ENCODE measurements around the gene ANO1. TPM values are rescaled to one million over a fixed set of nuclear protein-coding genes. Genes with fewer than 3 reads are reported as not detected.

ANO1 gene
- total RNA-seq, 1 experiment from 2014 or later: 10.9 TPM

- Histone ChIP-seq H3K9me3 (ENCODE audit: control insufficient read depth, low read depth, low read length) (no peaks in the 10 kb centered on the region), H4K5ac (ENCODE audit: insufficient read length, low read depth, low read length) (no peak overlapping the region), H4K91ac (ENCODE audit: insufficient read length, low read depth, low read length) (no peak overlapping the region), H3K23ac (ENCODE audit: insufficient read length, low read depth, low read length) (no peak overlapping the region), H2AK5ac (ENCODE audit: insufficient read length, low read length) (no peak overlapping the region), H2BK5ac (ENCODE audit: insufficient read length, low read length) (no peak overlapping the region), H3K4me1 (ENCODE audit: insufficient read depth, low read length) (no peaks in the 10 kb centered on the region), H3K56ac (ENCODE audit: insufficient read length, low read depth, low read length) (no peak overlapping the region), H3K9ac (ENCODE audit: extremely low read depth, insufficient read length, low read length) (no peak overlapping the region), H3K4ac (ENCODE audit: low read depth, low read length) (no peak overlapping the region), H3K79me1 (ENCODE audit: insufficient read depth, low read depth, low read length, poor library complexity, severe bottlenecking) (no peaks in the 10 kb centered on the region), H3K4me2 (ENCODE audit: insufficient read depth, insufficient read length, low read length) (no peak overlapping the region), H2BK20ac (ENCODE audit: low read depth, low read length, poor library complexity, severe bottlenecking) (no peak overlapping the region), H2BK15ac (ENCODE audit: low read depth, low read length) (no peak overlapping the region), H3T11ph (ENCODE audit: low read length) (no peak overlapping the region), H3K14ac (ENCODE audit: insufficient read depth, low read length) (no peak overlapping the region), H3K27ac (ENCODE audit: insufficient read length, low read depth, low read length) (no peak overlapping the region), H2AFZ (ENCODE audit: low read length) (no peak overlapping the region), H2BK120ac (ENCODE audit: low read depth, low read length, poor library complexity, severe bottlenecking) (no peak overlapping the region), H2BK12ac (ENCODE audit: insufficient read length, low read depth, low read length) (no peak overlapping the region), H4K8ac (replicated peaks; ENCODE audit: insufficient read length, low read depth, low read length) (no peak overlapping the region), H3K18ac (ENCODE audit: insufficient read length, low read depth, low read length) (no peak overlapping the region), H3K79me2 (ENCODE audit: insufficient read depth, low read length) (no peaks in the 10 kb centered on the region), H3K23me2 (ENCODE audit: insufficient read length, low read depth, low read length, poor library complexity, severe bottlenecking) (no peaks in the 10 kb centered on the region), H4K20me1 (ENCODE audit: control insufficient read depth, insufficient read depth, insufficient read length) (no peaks in the 10 kb centered on the region), H3K27me3 (ENCODE audit: insufficient read depth, low read length) (no peaks in the 10 kb centered on the region)
- H3K4me1 Mint-ChIP-seq: peaks cover 10 to 11% of the 10 kb centered on the region in 2 experiments
- no CpG with 5 or more reads among the region's 22 CpGs for WGBS (ENCODE audit: extremely low coverage, insufficient read length, low lambda C conversion rate)
- no peak for DNase-seq
- H3K9me3 Mint-ChIP-seq: peaks cover 0 to 2% of the 10 kb centered on the region in 2 experiments; a peak in 1 of 5 replicates
- TF ChIP-seq CTCF (conservative IDR thresholded peaks at IDR 0.05): no peak
- H3K4me3 Mint-ChIP-seq: no peak overlapping the region
- H3K27ac Mint-ChIP-seq: no peak overlapping the region
- H3K36me3 Mint-ChIP-seq (ENCODE audit: insufficient read depth in 1 of 3, low read depth in 3 of 3): no peaks in the 10 kb centered on the region
- H3K27me3 Mint-ChIP-seq (ENCODE audit: low read depth): peaks cover 6% of the 10 kb centered on the region
Observed at GRCh38 chr11:70230840-70231710, 153.0 kb downstream of the ANO1 start.

Data from H9 (cell line).